Stimulated activated CD8-positive, alpha-beta memory T cell treated with anti-CD3 and anti-CD28 coated beads, Interleukin-4, amount 100 ng/mL, for 24 hours (primary cell): Measurements from ENCODE around the gene ADAMTS3.

Source experiments
- DNase-seq: peaks from one replicate; pipeline ENCODE4 v3.0.0-alpha.2; 2020; ENCODE audit warnings: low read depth

ADAMTS3 gene

DNA sequence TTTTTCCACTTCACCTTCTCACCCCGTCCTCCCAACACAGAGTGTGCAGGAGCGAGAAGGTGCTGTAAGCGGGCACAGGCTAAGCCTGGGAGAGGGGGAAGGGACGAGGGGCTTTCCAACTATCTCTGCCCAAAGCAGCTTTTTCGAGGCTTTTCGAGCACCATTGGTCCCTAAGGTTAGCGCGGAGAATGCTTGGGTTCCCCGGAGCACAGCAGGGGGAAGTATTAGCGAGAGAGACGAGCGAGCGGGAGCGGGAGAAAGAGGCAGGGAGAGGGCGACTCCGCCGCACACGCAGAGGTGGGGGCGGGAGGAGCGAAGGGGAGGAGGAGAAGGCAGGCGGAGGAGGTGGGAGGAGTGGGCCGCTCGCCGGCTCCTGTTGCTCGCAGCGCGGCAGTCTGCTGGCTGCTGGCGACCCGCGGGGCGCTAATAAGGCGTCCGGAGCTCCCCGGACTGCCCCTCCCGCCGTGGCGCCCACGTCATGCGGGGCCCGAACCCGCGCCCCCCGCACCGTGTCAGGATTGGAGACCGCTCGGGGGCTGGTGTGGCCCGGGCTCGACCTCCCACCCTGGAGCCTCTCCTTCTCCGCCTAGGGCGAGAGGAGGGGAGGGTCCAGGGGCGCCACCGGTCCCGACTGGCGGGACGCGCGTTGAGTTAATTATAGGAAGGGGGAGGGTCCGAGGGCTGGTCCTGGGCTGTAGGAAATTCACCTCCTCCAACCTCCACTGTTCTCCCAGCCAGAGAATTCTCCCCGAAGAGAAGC lies at the start of gene ADAMTS3:
ADAMTS3 (minus strand) TSS at position 263 of the 760 bp plus-strand sequence. CDS start 459 bp downstream, outside the sequence.
- DNase-seq = no peak

DNA sequence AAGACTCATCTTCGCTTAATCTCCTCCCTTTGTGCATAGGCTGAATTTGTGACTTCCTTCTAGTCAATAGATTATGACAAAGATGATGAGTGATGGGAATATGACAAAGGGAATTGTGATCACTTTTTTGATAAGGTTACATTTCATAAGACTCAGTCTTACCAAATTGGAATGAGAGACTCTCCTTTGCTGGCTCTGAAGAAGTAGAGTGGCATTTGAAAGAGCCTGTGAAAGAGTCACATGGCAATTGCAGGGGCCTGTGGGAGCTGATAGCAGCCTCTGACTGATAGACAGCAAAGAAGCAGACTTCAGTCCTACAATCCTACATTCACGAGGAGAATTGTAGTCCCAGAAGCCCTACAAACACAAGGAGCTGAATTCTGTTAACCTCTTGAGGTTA lies 44.9 kb upstream of the ADAMTS3 start:
- no peak for DNase-seq

- DNase-seq = no peak
These were observed 37.7 kb upstream of the ADAMTS3 start for GRCh38 chr4:72606751-72607150.

- DNase-seq = no peak
These were observed 35.3 kb upstream of the ADAMTS3 start for GRCh38 chr4:72604324-72604723.

GRCh38 chr4:72602396-72603376 lies 33.7 kb upstream of the ADAMTS3 start:
- no peak for DNase-seq

GRCh38 chr4:72591547-72592454 lies 22.8 kb upstream of the ADAMTS3 start:
- no peak for DNase-seq

GRCh38 chr4:72587334-72587733 lies 18.3 kb upstream of the ADAMTS3 start:
- no peak for DNase-seq

DNA sequence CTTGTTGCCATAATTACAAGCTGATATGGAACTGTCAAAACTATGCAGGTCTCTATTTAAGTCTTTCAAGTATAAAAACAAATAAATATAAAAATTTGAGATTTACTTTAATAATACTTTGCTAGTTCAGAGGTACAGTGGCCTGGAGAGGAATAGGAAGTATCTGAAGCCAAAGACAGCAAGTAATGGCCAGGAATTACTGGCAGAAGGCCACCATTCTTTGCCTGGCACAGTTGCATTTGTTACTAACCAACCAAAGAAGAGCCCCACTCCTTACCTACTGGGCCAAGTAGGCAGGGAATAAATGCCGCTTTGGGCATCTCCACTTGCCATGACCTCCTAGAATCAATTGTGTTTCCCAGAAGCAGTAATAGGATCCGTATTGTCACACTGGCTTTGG lies 13.8 kb upstream of the ADAMTS3 start:
- no peak for DNase-seq

DNA sequence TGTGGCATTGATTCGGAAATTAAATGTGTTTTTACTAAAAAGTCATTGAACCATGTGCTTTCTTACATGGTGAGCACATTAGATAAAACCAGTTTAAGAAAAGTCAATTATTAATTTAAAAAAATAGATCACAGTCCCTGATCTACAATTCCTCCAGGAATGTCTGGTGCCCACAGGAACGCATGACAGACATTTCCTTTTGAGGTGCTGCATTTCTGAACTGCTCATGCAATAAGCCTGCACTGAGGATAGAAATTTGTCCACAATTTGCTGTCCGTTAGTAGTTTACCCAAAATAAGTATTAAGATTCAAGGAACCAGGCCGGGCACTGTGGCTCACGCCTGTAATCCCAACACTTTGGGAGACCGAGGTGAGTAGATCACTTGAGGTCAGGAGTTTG lies 8.2 kb upstream of the ADAMTS3 start:
- DNase-seq = no peak

- DNase-seq = no peak
These were observed 2.3 kb upstream of the ADAMTS3 start for GRCh38 chr4:72571337-72571736.

- DNase-seq = no peak
These were observed 756 bp upstream of the ADAMTS3 start for GRCh38 chr4:72569719-72570235.

- no peak for DNase-seq
These were observed 973 bp downstream of the ADAMTS3 start for GRCh38 chr4:72567821-72568675.

GRCh38 chr4:72567036-72567435 lies 2.0 kb downstream of the ADAMTS3 start:
- no peak for DNase-seq

GRCh38 chr4:72566464-72566972 lies 2.5 kb downstream of the ADAMTS3 start:
- no peak for DNase-seq

DNA sequence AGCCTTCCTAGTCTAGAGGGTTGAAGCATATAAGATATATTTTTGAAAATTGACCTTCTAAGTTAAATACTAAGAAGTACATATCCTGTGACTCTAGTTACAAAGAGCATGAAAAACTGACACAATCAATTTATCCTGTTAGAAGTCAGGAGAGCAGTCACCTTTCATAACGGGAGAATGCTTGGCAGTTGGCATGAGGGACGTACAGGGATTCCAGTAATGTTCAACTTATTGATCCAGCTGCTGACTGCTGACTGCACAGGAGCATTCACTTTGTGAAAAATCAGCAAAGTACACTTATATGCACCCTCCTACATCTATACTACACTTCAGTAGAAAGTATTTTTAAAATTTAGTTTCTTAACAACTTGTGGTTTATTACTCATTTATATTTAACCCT lies 4.2 kb downstream of the ADAMTS3 start:
- no peak for DNase-seq

DNA sequence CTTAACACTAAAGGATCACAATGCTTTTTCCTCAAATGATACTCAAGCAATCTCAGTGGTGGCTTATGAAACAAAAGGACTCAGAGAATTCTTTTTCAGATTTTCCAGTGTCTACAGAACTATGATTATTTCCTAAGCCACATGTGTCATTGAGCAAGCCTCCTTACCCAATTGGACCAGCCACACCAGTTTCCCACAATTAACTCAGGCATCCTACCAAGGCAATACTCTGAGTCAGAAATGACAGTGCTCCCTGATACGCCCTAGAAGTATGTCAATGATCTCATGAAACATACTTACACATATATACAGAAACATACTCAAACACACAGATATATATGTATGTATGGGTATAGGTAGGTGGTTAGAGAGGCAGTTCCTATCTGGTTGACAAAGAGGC lies 4.8 kb downstream of the ADAMTS3 start:
- DNase-seq = no peak

DNA sequence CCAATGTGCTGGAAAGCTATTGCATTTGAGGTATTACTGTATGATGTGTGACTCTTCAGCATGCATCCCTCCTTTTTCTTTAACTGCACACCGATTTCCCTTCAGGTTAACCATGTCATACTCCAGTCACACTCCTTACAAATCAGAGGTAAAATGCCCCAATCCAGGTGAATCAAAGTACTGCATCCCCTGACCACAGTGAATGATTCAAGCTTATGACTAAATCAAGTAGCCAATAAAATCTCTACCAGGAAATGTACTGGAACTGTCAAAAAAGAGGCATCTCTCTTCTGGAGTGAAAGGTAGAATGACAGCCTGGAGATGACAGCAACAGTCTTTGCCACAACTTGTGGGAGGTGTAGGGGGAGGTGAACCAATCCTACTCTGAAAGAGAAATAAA lies 10.4 kb downstream of the ADAMTS3 start:
- DNase-seq = no peak

GRCh38 chr4:72557021-72557420 lies 12.0 kb downstream of the ADAMTS3 start:
- no peak for DNase-seq

DNA sequence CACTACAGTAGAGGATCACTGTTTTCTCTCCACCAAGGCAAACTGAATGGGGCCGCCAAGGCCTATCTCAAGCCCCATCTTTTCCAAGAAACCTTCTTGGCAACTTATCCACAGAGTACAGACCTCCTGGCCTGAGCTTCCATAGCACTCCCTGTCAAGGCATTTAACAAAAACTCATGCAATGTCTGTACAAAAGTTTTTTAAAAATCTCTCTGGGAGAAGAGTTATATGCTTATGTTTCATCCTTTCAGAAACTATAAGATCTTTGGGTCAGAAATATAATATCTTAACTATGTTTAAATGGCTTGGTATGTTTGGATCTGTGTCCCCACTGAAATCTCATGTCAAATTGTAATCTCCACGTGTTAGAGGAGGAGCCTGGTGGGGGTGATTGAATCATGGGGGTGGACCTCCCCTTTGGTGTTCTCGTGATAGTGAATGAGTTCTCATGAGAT lies 13.6 kb downstream of the ADAMTS3 start:
- DNase-seq = no peak

DNA sequence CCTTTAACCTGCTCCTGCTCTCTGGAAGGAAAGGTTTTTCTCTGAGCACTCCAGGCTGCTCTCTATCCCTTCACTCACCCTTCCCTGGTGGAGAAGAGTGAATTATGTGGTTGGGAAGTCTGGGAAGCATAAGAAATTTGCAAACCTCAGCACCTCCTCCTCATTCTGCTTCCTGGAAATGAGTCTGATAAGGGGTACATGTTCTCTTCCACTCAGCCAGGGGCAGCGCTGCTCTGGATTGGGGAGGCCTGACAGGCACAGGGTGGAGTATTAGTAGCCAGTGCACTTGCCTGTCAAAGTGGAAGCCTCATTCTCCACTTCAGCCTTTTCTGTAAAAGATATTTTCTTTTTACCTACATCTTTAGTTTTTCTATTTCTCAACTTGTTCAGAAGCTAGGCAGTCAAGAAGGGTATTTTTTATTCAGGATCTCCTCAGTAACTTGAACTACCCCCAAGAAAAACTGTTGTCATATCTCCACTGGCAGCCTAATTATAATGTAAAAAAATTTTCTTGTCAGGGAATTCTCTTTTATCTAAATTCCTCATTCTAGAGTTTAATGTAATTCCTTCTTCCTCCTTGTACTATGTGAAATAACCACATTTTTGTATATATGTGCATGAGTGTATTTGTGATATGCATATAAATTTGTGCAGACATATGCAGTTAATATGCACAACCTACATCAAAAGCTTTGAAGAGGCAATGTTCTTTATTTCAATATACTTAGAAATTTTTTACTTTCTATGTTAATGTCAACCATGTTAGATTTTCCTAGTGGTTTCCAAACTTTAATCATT lies 15.3 kb downstream of the ADAMTS3 start:
- DNase-seq = no peak
